HL-60/S4 treated with phorbol 12-myristate 13-acetate at 8.2 ng/mL for 4 days and 3 days (cell line): ENCODE measurements around the gene CYP11A1.

Source experiments
- in situ Hi-C: fragments of 300-500 bp; cut with MboI; formaldehyde crosslinking; loops from 2 replicates; pipeline ENCODE4 v1.15.0; 2022; ENCODE audit warnings: low sequenced_read_pairs

CYP11A1 gene

DNA sequence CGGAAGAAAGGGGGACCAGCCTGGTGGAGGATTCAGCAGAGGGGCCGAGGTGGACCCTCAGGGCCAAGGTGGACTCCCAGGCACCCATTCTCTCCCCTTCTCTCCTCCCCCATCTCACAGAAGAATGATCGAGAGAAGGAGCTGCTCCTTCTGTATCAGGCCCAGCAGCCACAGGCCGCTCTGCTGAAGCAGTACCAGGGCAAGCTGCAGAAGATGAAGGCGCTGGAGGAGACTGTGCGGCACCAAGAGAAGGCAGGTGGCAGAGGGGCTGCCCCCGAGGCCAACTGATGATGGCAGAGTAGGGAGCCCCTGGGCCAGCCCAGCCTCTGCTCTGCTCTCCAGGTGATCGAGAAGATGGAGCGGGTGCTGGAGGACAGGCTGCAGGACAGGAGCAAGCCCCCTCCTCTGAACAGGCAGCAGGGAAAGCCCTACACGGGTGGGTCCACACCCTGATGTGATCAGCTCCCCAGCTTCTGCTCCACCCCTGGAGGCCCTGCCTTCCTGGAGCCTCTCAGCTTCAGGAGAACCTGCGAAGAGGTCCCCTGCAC, 36.5 kb downstream of the CYP11A1 start:
- in situ Hi-C loops = no loop called here

DNA sequence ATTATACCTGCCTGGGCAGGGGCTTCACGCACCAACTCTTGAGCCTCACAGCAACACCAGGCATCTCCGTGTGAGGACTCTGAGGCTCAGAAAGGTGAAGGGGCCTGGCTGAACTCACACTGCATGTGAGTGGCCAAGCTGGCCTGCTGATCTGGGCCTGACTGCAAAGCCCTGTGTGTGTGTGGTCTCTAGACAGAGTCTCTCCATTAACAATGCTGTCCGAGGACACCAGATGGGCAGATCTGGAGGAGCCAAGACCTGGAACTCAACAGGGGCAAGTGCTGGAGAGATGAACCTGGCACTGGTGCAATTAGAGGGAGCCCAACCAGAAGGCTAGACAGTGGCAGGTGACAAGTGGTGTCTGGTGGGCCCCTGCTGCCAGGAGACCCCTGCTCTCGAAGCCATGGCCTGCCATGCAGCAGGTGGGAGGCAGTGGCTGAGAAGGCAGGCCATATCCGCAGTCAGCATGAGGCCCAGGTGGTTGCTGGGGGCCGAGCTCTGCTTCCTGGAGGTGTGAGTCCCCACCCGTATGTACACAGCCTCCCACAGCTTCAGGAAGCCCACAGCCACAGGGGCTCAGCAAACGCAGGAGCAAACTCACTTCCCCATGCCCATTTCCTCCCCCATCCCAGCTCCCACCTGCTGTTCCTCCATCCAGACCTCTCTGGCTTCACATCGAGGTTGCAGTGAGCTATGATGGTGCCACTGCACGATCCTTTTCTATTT, 39.0 kb downstream of the CYP11A1 start:
- in situ Hi-C loops = no loop called here

DNA sequence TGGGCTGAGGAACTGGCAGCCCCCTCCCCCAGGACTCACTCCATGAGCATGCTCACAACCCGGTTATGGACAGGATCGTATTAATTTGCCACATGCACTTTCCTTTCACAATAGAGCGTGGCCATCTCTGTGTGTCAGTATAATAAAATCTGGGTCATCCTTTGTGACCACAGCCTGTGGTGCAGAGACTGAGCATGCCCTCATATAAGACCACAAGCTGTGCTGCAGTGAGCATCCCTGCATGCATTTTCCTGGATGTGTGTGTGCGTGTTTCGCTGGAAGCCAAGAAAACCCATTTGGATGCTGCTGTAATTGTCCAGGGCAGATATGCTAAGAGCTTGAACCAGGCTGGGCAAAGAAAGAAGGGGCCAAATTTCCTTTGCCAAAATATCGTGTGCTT, 39.7 kb downstream of the CYP11A1 start:
- in situ Hi-C loops = no loop called here

DNA sequence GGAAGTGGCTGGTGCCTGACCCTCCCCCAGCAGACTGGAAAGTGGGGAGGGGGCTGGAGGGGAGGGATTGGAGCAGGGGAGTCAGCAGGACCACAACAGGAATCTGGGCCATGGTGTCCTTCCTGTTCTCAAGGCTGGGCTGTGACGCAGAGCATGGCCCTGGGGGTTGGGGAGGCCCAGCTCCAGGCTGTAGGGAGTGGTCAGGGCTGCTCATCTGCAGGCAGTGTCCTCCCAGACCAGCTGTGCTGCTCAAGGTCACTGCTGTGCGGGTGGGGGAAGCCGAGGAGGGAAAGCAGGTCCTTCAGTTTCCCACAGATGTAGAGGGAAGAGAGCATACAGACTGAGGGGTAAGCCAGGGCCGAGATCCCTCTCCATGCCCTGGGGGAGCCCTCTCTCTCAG, 40.7 kb downstream of the CYP11A1 start:
- in situ Hi-C loops = no loop called here

DNA sequence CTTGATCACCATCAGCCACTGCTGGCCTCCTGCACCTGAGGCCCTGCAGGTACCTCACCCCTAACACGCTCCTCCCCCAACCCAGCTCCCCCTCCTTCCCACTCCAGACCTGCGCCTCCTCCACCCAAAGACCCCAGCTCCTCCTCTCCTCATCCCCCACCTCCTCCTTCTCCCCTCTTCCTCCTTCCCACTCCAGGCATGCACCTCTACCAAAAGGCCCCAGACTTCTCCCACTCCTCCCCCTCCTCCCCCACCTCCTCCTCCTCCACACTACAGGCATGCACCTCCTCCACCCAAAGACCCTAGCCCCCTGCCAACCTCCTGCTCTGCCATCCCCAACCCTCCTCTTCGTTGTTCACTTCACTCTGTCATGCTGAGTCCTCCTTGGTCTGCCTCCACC, 42.7 kb downstream of the CYP11A1 start:
- in situ Hi-C loops = loop anchor here (25.0 kb wide), 1 partner anchor 362 kb away; no protein-coding TSS in a partner anchor

DNA sequence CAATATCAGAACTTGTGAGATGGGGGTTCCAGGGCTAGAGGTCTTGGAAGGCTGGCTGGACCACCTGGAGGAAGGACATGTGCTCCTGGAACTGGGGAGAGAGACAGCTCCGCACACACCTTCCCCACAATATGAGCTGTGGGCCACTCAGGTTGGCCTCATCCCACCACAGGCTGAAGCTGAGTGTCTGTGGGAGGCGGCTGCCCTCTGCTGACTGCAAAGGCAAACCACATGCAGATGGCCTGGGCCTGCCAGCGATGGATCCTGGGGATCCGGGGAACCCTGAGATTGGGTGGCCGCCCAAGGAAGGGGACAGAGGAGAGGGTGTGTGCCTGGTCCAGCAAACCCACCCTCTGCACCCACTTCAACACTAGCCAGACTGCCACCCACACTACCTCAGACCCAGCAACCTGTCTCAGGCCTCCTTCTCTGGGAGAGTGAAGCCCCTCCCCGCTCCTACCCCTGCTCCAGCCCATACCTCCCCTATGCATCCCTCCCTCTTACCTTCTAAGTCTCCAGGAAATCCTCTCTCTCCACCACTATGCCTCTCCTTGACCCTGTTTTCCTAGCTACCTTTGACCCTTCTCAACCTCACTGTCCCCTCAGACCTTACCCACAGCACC, 44.8 kb downstream of the CYP11A1 start:
- in situ Hi-C loops = loop anchor here (25.0 kb wide), 1 partner anchor 360 kb away; no protein-coding TSS in a partner anchor

DNA sequence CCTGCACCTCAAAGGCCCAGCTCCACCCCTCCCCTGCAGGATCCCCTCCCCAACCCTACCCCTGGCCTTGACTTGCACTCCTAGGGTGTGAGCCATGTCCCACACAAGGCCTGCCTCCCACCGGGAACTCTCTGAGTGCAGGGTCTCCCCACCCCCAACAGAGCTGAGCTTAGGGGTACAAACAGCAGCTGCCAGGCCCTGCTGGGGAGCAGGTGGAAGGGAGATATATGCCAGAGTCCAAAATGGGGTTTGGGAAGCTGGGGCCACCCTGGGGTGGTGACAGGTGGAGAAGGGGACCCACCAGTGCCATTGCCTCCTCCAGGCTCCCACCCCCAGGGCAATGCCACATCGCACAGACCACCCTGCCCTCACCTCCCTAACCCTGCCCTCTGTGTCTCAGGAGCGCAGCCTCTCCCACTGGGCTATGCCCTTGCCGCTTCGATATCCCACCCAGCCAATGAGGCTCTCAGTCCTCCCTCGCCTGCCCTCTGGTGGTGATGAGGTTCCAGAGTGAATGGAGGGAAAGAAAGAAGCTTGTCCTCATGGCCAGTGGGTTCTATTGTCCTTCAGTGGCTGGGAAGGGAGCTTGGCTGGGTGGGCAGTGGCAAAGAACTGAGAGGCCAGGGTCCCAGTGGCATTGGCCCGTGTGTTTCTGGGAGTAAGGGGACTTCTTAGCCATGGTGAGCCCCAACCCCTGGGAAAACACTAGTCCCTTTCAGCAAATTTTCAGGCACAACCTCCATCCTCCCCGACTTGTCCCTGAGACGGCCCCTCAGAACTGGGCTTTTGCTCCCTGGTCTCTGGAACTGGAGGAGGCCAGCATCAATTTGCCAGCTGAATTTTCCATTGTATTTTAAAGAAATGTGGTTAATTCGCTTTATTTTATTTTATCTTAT, 46.8 kb downstream of the CYP11A1 start:
- in situ Hi-C loops = loop anchor here (25.0 kb wide), 1 partner anchor 358 kb away; no protein-coding TSS in a partner anchor

DNA sequence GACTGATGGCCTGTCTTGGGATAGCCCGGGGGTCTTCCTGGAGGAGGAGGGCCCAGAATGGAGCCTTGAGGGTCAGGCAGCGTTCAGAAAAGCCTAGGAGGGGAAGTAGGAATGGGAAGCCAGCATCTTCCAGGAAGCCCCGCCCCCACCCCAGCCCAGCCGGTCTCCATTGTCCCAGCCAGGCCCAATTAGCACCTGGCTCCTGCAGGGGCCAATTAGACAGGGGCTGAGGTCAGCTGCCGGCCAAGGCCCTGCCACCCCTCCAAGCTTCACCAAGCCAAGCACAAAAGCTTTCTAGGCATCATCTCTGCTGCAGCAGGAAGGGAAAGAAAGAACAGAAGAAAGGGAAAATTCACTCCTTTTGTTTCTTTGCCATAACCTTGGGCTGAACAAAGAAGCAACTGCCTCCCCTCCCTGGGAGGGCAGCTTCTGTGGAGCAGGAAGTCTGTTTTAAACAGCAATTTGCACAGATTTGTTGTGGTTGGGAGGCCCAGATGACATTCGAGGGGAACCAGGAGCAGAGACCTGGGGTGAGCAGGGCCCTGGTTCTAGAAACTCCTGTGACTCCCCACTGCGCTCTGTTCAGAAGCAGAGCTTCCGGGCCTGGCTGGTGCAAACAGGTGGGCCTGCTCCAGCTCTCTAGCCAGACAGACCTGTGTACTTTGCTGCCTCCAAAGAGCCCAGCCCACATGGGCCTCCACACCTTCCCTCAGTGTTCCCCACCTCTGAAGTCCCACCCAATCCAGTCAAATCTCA, 47.7 kb downstream of the CYP11A1 start:
- in situ Hi-C loops = loop anchor here (25.0 kb wide), 1 partner anchor 357 kb away; no protein-coding TSS in a partner anchor

DNA sequence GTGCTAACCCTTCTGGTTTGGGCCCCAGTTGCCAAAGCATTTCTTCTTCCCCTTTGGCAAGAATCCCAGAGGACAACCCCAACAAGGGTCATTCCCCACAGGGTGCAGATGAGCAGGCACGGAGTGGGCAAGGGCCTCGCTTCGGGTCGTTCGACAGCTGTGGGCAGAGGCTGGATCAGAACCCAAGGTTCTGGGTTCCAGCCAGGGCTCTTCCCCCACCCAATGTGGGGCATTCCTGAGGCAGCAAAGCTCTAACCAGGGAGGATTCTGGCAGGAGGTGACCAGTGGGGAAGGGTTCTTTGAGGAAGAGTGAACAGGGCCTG, 48.3 kb downstream of the CYP11A1 start:
- in situ Hi-C loops = loop anchor here (25.0 kb wide), 1 partner anchor 357 kb away; no protein-coding TSS in a partner anchor

DNA sequence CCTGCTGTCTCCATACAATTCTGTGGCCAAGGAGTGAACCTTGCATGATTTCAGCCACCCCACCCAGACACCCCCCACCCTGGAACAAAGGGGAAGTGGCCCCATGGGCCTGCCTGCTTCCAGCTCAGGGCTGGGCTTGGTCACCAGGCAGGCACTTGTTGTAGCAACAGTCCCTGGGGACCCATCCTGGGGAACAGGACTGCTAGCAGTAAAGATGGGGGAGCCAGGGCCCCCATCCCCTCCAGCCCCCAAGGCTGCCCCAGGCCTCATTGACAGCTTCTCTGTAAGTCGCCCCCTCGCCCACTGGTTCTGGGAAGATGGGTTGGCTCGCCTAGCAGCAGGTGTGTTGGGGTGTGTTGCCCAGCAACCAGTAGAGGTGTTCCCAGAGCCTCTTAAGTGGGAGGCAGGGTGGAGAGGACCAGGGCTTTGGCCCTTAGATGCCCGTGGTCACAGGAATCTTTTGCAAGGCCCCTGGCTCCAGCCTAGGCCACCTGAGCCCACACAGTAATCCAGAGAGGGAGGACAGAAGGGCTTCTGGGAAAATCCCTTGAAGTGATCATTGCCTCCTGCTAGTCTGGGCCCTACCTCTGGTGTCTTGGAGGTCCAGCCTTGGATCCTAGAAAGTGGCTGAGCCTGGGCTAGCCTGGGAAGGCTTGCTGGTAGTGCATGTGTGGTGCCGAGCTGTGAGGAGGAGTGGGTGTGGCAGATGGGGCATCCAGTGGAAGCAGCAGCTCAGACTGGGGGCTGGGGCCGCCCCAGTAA, 48.9 kb downstream of the CYP11A1 start:
- in situ Hi-C loops = loop anchor here (25.0 kb wide), 1 partner anchor 356 kb away; no protein-coding TSS in a partner anchor

DNA sequence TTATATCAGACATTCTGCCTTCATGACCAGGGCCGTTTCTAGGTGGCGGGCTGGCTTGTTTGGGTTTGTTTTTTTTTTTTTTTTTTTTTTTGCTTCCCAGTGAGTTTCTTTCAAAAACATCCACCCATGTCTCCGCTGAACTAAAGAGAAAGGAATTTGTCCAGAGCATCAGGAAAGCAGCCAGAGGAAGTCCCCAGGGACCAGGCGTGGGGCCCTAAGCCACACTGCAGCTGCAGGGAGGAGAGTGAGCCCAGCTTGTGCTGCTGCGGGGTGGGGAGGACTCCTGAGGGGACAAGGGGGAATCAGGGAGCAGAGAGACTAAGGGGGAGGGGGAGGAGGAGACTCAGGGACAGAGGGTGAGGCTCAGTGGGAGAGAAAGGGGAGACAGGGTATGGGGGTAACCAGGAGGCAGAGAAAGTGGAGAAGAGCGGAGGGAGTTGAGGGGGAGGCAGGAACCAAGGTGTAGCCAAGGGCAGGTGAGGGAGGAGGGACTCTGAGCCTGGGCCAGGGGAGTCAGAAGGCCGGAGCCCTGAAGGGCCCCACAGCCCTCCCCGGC, 49.5 kb downstream of the CYP11A1 start:
- in situ Hi-C loops = loop anchor here (25.0 kb wide), 1 partner anchor 356 kb away; no protein-coding TSS in a partner anchor

DNA sequence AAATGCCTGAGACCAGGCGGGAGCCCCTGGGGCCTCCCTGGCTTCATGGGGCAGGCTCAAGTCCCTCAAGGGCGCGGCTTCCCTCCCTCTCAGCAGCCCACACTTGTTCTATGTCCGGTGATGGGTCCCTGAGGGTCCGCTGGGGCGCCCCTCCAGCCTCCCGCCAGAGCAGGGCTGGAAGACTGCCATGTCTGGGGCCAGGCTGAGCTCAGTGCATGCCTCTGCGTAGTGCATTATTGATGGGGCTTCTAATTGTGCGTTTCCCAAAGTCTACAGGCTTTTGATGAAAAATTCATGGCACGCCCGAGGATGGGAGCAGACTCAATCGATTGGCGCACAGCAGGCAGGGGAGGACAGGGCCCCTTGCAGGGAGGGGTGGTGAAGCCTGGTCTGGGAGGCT, 51.3 kb downstream of the CYP11A1 start:
- in situ Hi-C loops = loop anchor here (25.0 kb wide), 1 partner anchor 354 kb away; no protein-coding TSS in a partner anchor

DNA sequence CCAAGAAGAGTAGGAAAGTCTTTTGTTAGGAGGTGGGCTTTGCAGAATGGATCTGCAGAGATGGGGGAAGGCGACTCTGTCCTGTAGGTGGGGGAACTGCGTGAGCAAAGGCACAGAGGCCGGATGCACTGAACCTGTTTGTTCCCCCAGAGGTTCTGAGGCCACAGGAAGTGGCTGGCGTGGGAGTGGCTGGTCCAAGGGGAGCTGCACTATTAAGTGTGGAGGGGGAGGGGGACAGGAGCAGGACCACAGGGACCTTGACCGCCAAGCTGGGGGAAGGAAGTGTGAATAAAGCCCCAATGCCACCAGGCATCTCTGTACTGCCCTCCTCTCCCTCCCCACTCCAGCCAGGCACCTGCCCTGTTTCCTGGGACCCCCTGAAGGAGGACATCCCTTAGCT, 51.8 kb downstream of the CYP11A1 start:
- in situ Hi-C loops = loop anchor here (25.0 kb wide), 1 partner anchor 353 kb away; no protein-coding TSS in a partner anchor

DNA sequence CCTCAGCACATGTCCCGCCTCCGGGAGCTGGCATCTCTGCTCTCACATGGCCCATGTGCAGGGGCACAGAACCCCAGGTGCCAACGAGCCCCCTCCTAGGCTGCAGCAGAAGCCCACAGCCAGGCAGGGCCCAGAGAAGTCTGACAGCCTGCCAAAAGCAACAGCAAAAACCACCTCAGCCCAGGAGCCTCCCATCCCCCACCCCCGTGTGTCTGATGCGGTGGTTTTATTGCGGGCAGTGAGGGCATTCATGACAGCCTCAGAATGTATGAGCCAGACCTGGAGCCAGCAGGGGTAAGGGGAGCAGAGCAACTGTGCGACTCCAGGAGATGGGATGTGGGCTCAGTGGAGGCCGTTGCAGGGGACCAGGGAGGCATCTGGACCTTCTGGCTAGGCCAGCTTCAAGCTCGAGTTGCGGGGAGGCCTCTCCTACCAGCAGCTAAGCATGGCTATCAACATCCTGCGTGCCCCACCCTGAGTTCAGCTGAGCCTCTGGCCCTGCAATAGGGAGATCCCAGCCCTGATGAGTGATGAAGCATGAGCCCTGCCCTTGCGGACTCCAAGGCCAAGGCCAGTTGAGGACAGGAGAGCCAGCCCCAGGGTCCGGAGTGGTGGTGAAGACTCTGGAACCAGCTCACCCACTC, 52.5 kb downstream of the CYP11A1 start:
- in situ Hi-C loops = loop anchor here (25.0 kb wide), 1 partner anchor 353 kb away; no protein-coding TSS in a partner anchor

DNA sequence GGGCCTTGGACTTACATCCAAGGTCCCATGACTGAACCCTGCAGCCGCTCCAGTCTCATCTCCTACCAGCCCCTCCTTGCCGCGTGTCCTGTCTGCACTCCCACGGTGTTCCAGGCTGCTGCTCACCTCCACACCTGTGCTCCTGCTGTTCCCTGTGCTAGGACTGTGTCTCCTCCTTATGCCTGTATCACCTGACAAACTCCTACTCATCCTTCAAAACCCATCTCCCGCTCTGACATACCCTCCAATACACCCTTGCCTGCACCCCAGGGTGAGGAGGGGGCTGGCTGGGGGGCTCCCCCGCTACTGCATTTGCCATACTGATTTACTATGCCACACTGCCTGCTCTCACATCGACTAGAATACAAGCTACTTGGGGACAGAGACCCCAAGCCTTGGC, 53.6 kb downstream of the CYP11A1 start:
- in situ Hi-C loops = loop anchor here (25.0 kb wide), 1 partner anchor 352 kb away; no protein-coding TSS in a partner anchor

DNA sequence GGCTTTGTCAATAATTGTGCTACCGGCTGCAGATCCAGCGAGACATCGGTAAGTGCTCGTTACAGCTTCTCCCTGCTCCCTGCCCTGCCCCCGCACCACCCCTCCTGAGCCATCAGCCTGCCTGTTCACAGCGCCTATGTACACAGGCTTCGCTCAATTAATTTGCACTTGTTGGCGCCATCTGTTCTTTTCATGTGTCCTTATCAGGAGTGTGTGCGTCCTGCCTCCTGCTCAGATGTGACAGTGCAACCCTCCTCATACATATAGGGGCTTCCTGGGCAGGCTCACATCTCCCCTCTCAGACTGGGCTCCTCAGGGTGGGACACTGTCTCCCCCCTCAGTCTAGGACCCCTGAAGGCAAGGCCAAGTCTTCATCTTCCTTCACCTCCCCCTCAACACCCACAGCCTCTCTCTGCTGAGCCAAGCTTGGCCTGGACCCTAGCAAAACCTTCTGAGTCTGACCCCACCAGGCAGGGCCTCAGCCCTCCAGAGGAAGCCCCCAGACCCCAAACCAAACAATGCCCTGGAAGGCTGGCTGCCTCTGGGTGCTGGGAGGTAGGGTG, 54.9 kb downstream of the CYP11A1 start:
- in situ Hi-C loops = loop anchor here (25.0 kb wide), 1 partner anchor 350 kb away; no protein-coding TSS in a partner anchor

DNA sequence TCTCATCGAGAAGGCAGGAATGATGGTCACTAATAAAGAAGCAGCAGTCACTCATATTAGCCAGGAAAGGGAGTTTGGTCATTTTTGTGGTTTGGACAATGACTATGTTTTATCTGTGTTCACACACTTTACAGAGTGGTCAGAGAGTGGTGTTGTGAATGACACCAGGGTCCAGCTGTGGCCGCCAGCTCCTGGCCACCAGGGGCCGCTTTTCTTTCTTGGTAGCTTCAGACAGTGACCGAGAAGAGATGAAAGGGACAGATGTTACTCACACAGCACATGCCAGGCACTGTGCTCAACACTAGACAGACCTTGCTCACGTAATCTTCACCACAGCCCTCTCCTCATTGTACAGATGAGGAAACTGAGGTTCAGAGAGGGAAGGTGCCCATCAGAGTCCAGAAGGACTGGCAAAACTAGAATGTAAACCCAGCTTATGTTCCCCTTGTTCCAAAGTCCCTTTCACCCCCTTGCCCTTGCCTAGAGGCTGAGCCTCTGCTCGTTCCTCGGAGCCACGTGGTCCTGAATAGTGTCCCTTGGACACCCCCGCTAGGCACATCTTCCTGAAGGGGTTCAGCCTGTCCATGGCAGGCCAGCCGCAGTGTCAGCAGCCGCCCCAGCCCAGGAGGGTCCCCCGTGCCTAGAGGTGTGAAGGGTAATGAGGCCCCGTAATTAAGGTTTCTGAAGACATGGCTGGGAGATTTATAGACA, 55.6 kb downstream of the CYP11A1 start:
- in situ Hi-C loops = loop anchor here (25.0 kb wide), 1 partner anchor 350 kb away; no protein-coding TSS in a partner anchor
